22Rv1 (cell line): ENCODE measurements around the gene ZNF33B.

Source experiments
- CTCF ChIP-seq: fragments of 450-650 bp; IDR thresholded peaks from 2 replicates; pipeline ENCODE4 v1.5.1; 2017; ENCODE audit warnings: mild to moderate bottlenecking
- ZFX ChIP-seq: fragments of 450-650 bp; IDR thresholded peaks from 2 replicates; pipeline ENCODE4 v1.6.1; 2017; ENCODE audit warnings: antibody characterized with exemption, borderline replicate concordance

DNA sequence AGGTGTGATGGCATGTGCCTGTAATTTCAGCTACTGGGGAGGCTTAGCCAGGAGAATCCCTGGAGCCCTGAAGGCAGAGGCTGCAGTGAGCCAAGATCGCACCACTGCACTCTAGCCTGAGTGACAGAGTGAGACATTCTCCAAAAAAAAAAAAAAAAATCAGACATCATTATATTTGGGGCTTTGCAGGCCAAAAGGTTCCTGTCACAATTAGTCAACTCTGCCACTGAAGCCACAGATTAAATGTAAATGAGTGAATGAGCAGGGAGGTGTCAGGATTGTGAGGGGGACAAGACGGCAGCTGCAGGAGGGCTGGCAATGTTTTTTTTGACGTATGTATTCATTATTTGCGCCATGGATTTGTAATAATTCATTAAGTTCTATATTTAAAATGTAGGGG lies 3.3 kb downstream of the ZNF33B start:
- TF ChIP-seq CTCF = no peak
- TF ChIP-seq ZFX = no peak
